Stimulated activated CD8-positive, alpha-beta memory T cell treated with anti-CD3 and anti-CD28 coated beads, Interleukin-7, amount 100 ng/mL, for 1 hour (primary cell): Measurements from ENCODE around the gene B4GALT3.
"Not testable (repeated sequence)": the region's sequence is repeated elsewhere in the genome, so short reads cannot be mapped to it uniquely, and the experiment has no call there.

ENCODE experiments used
- DNase-seq, 2 donors: peaks; one replicate each; pipeline ENCODE4 v3.0.0-alpha.2; 2020; ENCODE audit warnings: low read depth in 2 of 2

B4GALT3 gene

GRCh38 chr1:161177112-161177935 lies at the start of gene B4GALT3:
Gene B4GALT3 (minus strand): TSS chr1:161177507. CDS start chr1:161176060, 1,447 bp downstream.
- peak; percentile 92 to 96 for DNase-seq

- no peak for DNase-seq
Measured at GRCh38 chr1:161226759-161227158, 49.5 kb upstream of the B4GALT3 start.

- DNase-seq, result no peak
Measured at GRCh38 chr1:161226320-161226711, 49.0 kb upstream of the B4GALT3 start.

- DNase-seq, result peak; percentile 58 to 72
Measured at GRCh38 chr1:161225534-161226319, 48.4 kb upstream of the B4GALT3 start, which contains the start of gene TOMM40L. Gene TOMM40L (plus strand): TSS chr1:161226060. CDS start chr1:161226490, 430 bp downstream.

GRCh38 chr1:161225178-161225533 lies 47.8 kb upstream of the B4GALT3 start:
- DNase-seq, result no peak

- DNase-seq, result not testable (repeated sequence)
Measured at GRCh38 chr1:161224695-161225087, 47.4 kb upstream of the B4GALT3 start.

- no peak for DNase-seq
Measured at GRCh38 chr1:161223805-161224694, 46.7 kb upstream of the B4GALT3 start.

- DNase-seq, result no peak
Measured at GRCh38 chr1:161222175-161223019, 45.1 kb upstream of the B4GALT3 start.

GRCh38 chr1:161220002-161220401 lies 42.7 kb upstream of the B4GALT3 start:
- no peak for DNase-seq

- no peak for DNase-seq
Measured at GRCh38 chr1:161219078-161219892, 42.0 kb upstream of the B4GALT3 start.

- no peak for DNase-seq
Measured at GRCh38 chr1:161218301-161219077, 41.2 kb upstream of the B4GALT3 start.

GRCh38 chr1:161217831-161218230 lies 40.5 kb upstream of the B4GALT3 start:
- no peak for DNase-seq

GRCh38 chr1:161216945-161217712 lies 39.8 kb upstream of the B4GALT3 start:
- DNase-seq, result no peak

- no peak for DNase-seq
Measured at GRCh38 chr1:161215076-161215475, 37.8 kb upstream of the B4GALT3 start, which contains the start of gene FCER1G. Gene FCER1G (plus strand): TSS chr1:161215295. CDS start chr1:161215322, 27 bp downstream.

- no peak for DNase-seq
Measured at GRCh38 chr1:161214369-161214768, 37.1 kb upstream of the B4GALT3 start.

- peak; percentile 25 to 50 for DNase-seq
Measured at GRCh38 chr1:161209790-161210409, 32.6 kb upstream of the B4GALT3 start.

- no peak for DNase-seq
Measured at GRCh38 chr1:161207173-161207572, 29.9 kb upstream of the B4GALT3 start.
